Thymus (tissue), 14 donors: ENCODE results near the gene TSN. TPM values are rescaled to one million over a fixed set of nuclear protein-coding genes. Genes with fewer than 3 reads are reported as not detected.
"Not testable (repeated sequence)": the region's sequence is repeated elsewhere in the genome, so short reads cannot be mapped to it uniquely, and the experiment has no call there.

Experiments
- DNase-seq, 9 donors: peaks; one replicate each; pipeline ENCODE4 v3.0.0-alpha.2; 2013; ENCODE audit warnings: low spot score in 9 of 9, low read depth in 6 of 9, missing footprints in 1 of 9
- H3K27ac ChIP-seq, 2 donors: one replicate each; pipeline ENCODE4 v1.5.1; 2013; ENCODE audit warnings: control low read depth in 1 of 2, low read depth in 1 of 2, low read length in 1 of 2, mild to moderate bottlenecking in 1 of 2, moderate library complexity in 1 of 2
- H3K27me3 ChIP-seq, 2 donors: one replicate each; pipeline ENCODE4 v1.5.1; 2013; ENCODE audit warnings: low read length in 1 of 2; ENCODE audit not compliant: control insufficient read depth in 2 of 2, insufficient read depth in 1 of 2
- H3K36me3 ChIP-seq, 2 donors: one replicate each; pipeline ENCODE4 v1.5.1; 2013; ENCODE audit warnings: low read length in 1 of 2, mild to moderate bottlenecking in 1 of 2, moderate library complexity in 1 of 2; ENCODE audit not compliant: control insufficient read depth in 2 of 2, insufficient read depth in 2 of 2
- H3K4me1 ChIP-seq, 2 donors: one replicate each; pipeline ENCODE4 v1.5.1; 2013; ENCODE audit warnings: low read length in 2 of 2; ENCODE audit not compliant: control insufficient read depth in 2 of 2, insufficient read depth in 2 of 2
- H3K4me3 ChIP-seq, 2 donors: one replicate each; pipeline ENCODE4 v1.5.1; 2013; ENCODE audit warnings: low read length in 2 of 2, control low read depth in 1 of 2, mild to moderate bottlenecking in 1 of 2
- H3K9me3 ChIP-seq, 2 donors: one replicate each; pipeline ENCODE4 v1.5.1; 2013; ENCODE audit warnings: low read length in 1 of 2, mild to moderate bottlenecking in 1 of 2; ENCODE audit not compliant: control insufficient read depth in 2 of 2, insufficient read depth in 1 of 2
- WGBS: extraction: QIAGEN DNeasy Blood & Tissue Kit; methylation state at CpG from one replicate; pipeline ENCODE4 v1.1.7; 2013; 5-methylcytosine and 5-hydroxymethylcytosine counted together
- long read RNA-seq, 10 donors: transcript quantifications; one replicate each; lab custom pipeline, GENCODE V29; 2026
- polyA plus RNA-seq: library from polyadenylated mRNA; stranded (reverse); fragments of 200-250 nt; gene quantifications from one replicate; pipeline ENCODE4 v1.2.3, GENCODE V29; 2013
- total RNA-seq: library from RNA; stranded (reverse); fragments of 120-200 nt; gene quantifications from one replicate; pipeline ENCODE4 v1.2.4, GENCODE V29; 2013
- donor health status: healthy.

TSN gene
- 48.0 TPM for total RNA-seq
- 48.5 TPM for polyA plus RNA-seq
- long read RNA-seq, donor 1, result 0 reads
- long read RNA-seq, donor 2, transcript TSN-201 (6 exons, 3,420 nt), result major isoform, 50 of 61 reads
- long read RNA-seq, donor 2, partial matches to known transcripts, result 9 of 61 reads
- long read RNA-seq, donor 2, other reads (novel, unspliced or antisense), result 0 of 61 reads
- long read RNA-seq, donor 3, transcript TSN-201 (6 exons, 3,420 nt), result major isoform, 39 of 55 reads
- long read RNA-seq, donor 3, partial matches to known transcripts, result 15 of 55 reads
- long read RNA-seq, donor 3, other reads (novel, unspliced or antisense), result 0 of 55 reads
- long read RNA-seq, donor 4, transcript TSN-201 (6 exons, 3,420 nt), result major isoform, 19 of 19 reads
- long read RNA-seq, donor 4, partial matches to known transcripts, result 0 of 19 reads
- long read RNA-seq, donor 4, other reads (novel, unspliced or antisense), result 0 of 19 reads
- long read RNA-seq, donor 5, transcript TSN-201 (6 exons, 3,420 nt), result major isoform, 44 of 60 reads
- long read RNA-seq, donor 5, partial matches to known transcripts, result 14 of 60 reads
- long read RNA-seq, donor 5, other reads (novel, unspliced or antisense), result 0 of 60 reads
- long read RNA-seq, donor 6, transcript TSN-201 (6 exons, 3,420 nt), result major isoform, 22 of 23 reads
- long read RNA-seq, donor 6, partial matches to known transcripts, result 0 of 23 reads
- long read RNA-seq, donor 6, other reads (novel, unspliced or antisense), result 0 of 23 reads
- long read RNA-seq, donor 7, transcript TSN-201 (6 exons, 3,420 nt), result major isoform, 23 of 26 reads
- long read RNA-seq, donor 7, partial matches to known transcripts, result 0 of 26 reads
- long read RNA-seq, donor 7, other reads (novel, unspliced or antisense), result 0 of 26 reads
- long read RNA-seq, donor 8, transcript TSN-201 (6 exons, 3,420 nt), result major isoform, 12 of 13 reads
- long read RNA-seq, donor 8, partial matches to known transcripts, result 0 of 13 reads
- long read RNA-seq, donor 8, other reads (novel, unspliced or antisense), result 0 of 13 reads
- long read RNA-seq, donor 9, transcript TSN-201 (6 exons, 3,420 nt), result major isoform, 18 of 19 reads
- long read RNA-seq, donor 9, partial matches to known transcripts, result 0 of 19 reads
- long read RNA-seq, donor 9, other reads (novel, unspliced or antisense), result 0 of 19 reads
- long read RNA-seq, donor 10, transcript TSN-201 (6 exons, 3,420 nt), result major isoform, 25 of 25 reads
- long read RNA-seq, donor 10, partial matches to known transcripts, result 0 of 25 reads
- long read RNA-seq, donor 10, other reads (novel, unspliced or antisense), result 0 of 25 reads

- no peaks in the 10 kb centered on the region for H3K27me3 ChIP-seq
- no peaks in the 10 kb centered on the region for H3K9me3 ChIP-seq
- under 1% methylated on average over 67 of the region's 67 CpGs for WGBS
- DNase-seq, result peak; percentile 93 to 100 (median 99)
- H3K4me3 ChIP-seq, result peak within 1 kb of the TSS; percentile 87 to 97
- peaks cover 6 to 11% of the 10 kb centered on the region in 2 donors for H3K4me1 ChIP-seq
- peaks cover 9 to 15% of the 10 kb centered on the region in 2 donors for H3K36me3 ChIP-seq
- peak within 1 kb of the TSS; percentile 38 to 80 for H3K27ac ChIP-seq
Observed at GRCh38 chr2:121755237-121756111, at the start of gene TSN. TSN (plus strand) TSS chr2:121755651; CDS start chr2:121755780, 129 bp downstream.

GRCh38 chr2:121705958-121706357 is 49.5 kb upstream of the TSN start:
- Histone ChIP-seq H3K4me3 (no peak overlapping the region), H3K27ac (no peak overlapping the region), H3K27me3 (no peaks in the 10 kb centered on the region), H3K9me3 (no peaks in the 10 kb centered on the region), H3K4me1 (peaks cover 0 to 7% of the 10 kb centered on the region in 2 donors), H3K36me3 (no peaks in the 10 kb centered on the region)
- 96% methylated on average over 4 of the region's 4 CpGs for WGBS
- no peak for DNase-seq

DNA sequence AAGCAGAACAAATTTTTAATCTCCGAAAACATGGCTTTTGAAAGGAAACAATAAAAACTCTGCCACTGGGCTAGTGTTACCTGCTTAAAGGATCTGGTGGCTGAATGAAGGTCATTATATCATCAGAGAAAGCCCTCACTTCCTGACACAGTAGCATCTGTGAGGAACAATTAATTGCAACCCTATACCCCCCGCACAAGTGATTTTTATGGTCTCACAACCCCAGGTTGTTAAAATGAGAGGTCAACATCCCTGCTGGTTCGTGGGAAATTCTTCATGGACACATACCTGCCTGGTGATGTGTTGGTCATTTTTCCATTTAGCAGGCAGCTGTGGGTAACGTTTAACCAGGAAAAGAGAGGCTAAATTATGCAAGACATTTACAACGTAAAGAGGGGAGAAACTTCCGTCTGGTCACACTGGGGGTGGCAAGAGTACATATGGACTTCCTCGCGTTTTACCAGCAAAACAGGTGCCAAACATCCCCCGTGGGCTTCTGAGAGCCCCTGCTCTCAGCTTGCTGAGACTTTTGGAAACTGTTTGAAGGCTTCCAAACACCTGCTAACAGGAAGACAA is 48.0 kb upstream of the TSN start:
- Histone ChIP-seq H3K36me3 (no peaks in the 10 kb centered on the region), H3K27me3 (no peaks in the 10 kb centered on the region), H3K4me1 (peaks cover 0 to 4% of the 10 kb centered on the region in 2 donors), H3K4me3 (no peak overlapping the region), H3K27ac (no peak overlapping the region), H3K9me3 (no peaks in the 10 kb centered on the region)
- WGBS, result 73% methylated on average over 9 of the region's 9 CpGs
- no peak for DNase-seq

DNA sequence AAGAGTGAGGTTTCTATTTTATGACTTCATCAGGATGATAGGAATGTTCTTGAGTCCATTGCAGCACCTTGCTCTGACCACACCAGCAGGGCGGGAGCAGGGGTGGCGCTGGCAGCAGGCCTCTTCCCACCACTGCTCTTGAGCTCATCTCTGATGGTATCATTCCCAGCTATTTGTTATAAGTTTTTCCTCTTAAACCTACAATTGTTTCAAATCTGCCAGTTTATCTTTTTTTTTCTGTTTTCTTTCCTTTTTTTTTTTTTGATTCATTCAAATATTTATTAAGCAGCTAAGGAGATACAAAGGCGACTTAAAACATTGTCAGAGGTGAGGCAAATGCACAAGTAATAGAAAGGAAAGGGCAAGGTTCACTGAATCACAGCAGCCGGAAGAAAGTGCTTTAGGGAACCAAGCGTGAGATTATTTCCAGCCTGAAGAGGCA is 47.5 kb upstream of the TSN start:
- H3K27me3 ChIP-seq, result no peaks in the 10 kb centered on the region
- WGBS, result 96% methylated on average over 5 of the region's 5 CpGs
- H3K4me1 ChIP-seq, result peaks cover 0 to 4% of the 10 kb centered on the region in 2 donors
- no peak overlapping the region for H3K27ac ChIP-seq
- H3K9me3 ChIP-seq, result no peaks in the 10 kb centered on the region
- DNase-seq, result no peak
- no peak overlapping the region for H3K4me3 ChIP-seq
- no peaks in the 10 kb centered on the region for H3K36me3 ChIP-seq

- Histone ChIP-seq H3K27ac (no peak overlapping the region), H3K9me3 (no peaks in the 10 kb centered on the region), H3K27me3 (no peaks in the 10 kb centered on the region), H3K4me3 (no peak overlapping the region), H3K4me1 (peaks cover 0 to 4% of the 10 kb centered on the region in 2 donors), H3K36me3 (no peaks in the 10 kb centered on the region)
- DNase-seq, result no peak
- 95% methylated on average over 11 of the region's 11 CpGs for WGBS
Observed at GRCh38 chr2:121709776-121710469, 45.5 kb upstream of the TSN start.

DNA sequence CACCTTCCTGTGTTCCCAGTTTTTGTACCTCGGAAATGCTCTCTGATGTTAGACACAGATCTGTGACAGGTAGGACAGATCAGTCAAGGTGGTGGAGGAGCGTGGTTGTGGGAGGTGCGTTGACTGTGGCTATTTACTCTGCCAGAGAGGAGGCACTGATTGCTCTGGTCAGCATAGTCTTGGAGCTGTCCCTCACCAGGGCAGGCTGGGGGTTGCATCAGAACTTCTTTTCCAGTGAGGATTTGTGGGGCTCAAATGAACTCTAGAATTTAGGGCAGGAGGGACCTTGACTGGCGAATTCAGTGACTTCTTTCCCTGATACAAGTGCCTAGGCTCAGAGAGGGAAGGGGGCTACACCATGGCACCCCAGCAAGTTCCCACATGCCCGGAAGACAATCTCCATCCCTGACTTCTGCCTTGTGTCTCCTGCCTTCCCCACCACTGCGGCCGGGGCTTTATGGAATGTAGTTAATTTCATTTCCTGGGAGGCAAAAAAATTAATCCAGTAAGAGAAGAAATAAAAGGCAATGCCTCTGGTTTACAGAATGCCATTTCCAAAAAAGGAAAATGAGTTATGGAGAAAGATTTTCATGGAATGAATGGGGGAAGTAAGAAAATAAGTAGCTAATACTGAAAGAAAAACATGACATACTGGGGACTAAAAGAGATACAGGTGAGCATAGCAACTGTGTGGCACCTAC is 44.8 kb upstream of the TSN start:
- H3K27ac ChIP-seq, result no peak overlapping the region
- peaks cover 0 to 4% of the 10 kb centered on the region in 2 donors for H3K4me1 ChIP-seq
- no peaks in the 10 kb centered on the region for H3K9me3 ChIP-seq
- no peak overlapping the region for H3K4me3 ChIP-seq
- no peaks in the 10 kb centered on the region for H3K27me3 ChIP-seq
- DNase-seq, result no peak
- no peaks in the 10 kb centered on the region for H3K36me3 ChIP-seq
- 96% methylated on average over 7 of the region's 7 CpGs for WGBS

- H3K27me3 ChIP-seq, H3K36me3 ChIP-seq, H3K4me3 ChIP-seq, H3K9me3 ChIP-seq, H3K27ac ChIP-seq, H3K4me1 ChIP-seq, DNase-seq: not testable (repeated sequence)
- 90% methylated on average over 2 of the region's 3 CpGs for WGBS
Observed at GRCh38 chr2:121711481-121711880, 44.0 kb upstream of the TSN start.
